Measurements from ENCODE around the gene OR14I1.

Gene OR14I1

GRCh38 chr1:248730507-248731335 lies 28.2 kb upstream of the OR14I1 start:
- Histone ChIP-seq H3K27me3 (ENCODE audit: control insufficient read depth, insufficient read depth, low read length) (no peaks in the 10 kb centered on the region), H3K27ac (no peak overlapping the region), H3K4me1 (no peaks in the 10 kb centered on the region), H3K9ac (no peak overlapping the region), H3K9me3 (ENCODE audit: control insufficient read depth, low read length) (no peaks in the 10 kb centered on the region), H3K36me3 (ENCODE audit: control insufficient read depth, insufficient read depth, low read length) (no peaks in the 10 kb centered on the region), H3K4me2 (ENCODE audit: low read length) (no peak overlapping the region), H3K79me2 (no peaks in the 10 kb centered on the region), H3K4me3 (ENCODE audit: low read depth, low read length) (no peak overlapping the region), H2AFZ (no peak overlapping the region)
- TF ChIP-seq CTCF (IDR thresholded peaks at IDR 0.05) = no peak

- Histone ChIP-seq H3K27me3 (ENCODE audit: control insufficient read depth, insufficient read depth, low read length) (no peaks in the 10 kb centered on the region), H3K4me1 (no peaks in the 10 kb centered on the region), H2AFZ (no peak overlapping the region), H3K36me3 (ENCODE audit: control insufficient read depth, insufficient read depth, low read length) (no peaks in the 10 kb centered on the region), H3K27ac (no peak overlapping the region), H3K79me2 (no peaks in the 10 kb centered on the region), H3K4me3 (ENCODE audit: low read depth, low read length) (no peak overlapping the region), H3K9ac (no peak overlapping the region), H3K4me2 (ENCODE audit: low read length) (no peak overlapping the region), H3K9me3 (ENCODE audit: control insufficient read depth, low read length) (no peaks in the 10 kb centered on the region)
- no peak for TF ChIP-seq CTCF (IDR thresholded peaks at IDR 0.05)
Measured at GRCh38 chr1:248714248-248714647, 11.7 kb upstream of the OR14I1 start.

GRCh38 chr1:248710305-248710900 lies 7.8 kb upstream of the OR14I1 start:
- H3K79me2 ChIP-seq = no peaks in the 10 kb centered on the region
- H3K4me1 ChIP-seq = no peaks in the 10 kb centered on the region
- no peak overlapping the region for H2AFZ ChIP-seq
- TF ChIP-seq CTCF (IDR thresholded peaks at IDR 0.05) = no peak
- no peak overlapping the region for H3K27ac ChIP-seq
- no peaks in the 10 kb centered on the region for H3K36me3 ChIP-seq (ENCODE audit: control insufficient read depth, insufficient read depth, low read length)
- no peak overlapping the region for H3K4me2 ChIP-seq (ENCODE audit: low read length)
- no peak overlapping the region for H3K4me3 ChIP-seq (ENCODE audit: low read depth, low read length)
- H3K9me3 ChIP-seq (ENCODE audit: control insufficient read depth, low read length) = no peaks in the 10 kb centered on the region
- no peak overlapping the region for H3K9ac ChIP-seq
- no peaks in the 10 kb centered on the region for H3K27me3 ChIP-seq (ENCODE audit: control insufficient read depth, insufficient read depth, low read length)

- Histone ChIP-seq H3K9me3 (ENCODE audit: control insufficient read depth, low read length) (no peaks in the 10 kb centered on the region), H3K9ac (no peak overlapping the region), H3K27me3 (ENCODE audit: control insufficient read depth, insufficient read depth, low read length) (no peaks in the 10 kb centered on the region), H3K4me2 (ENCODE audit: low read length) (no peak overlapping the region), H3K4me1 (no peaks in the 10 kb centered on the region), H2AFZ (no peak overlapping the region), H3K27ac (no peak overlapping the region), H3K4me3 (ENCODE audit: low read depth, low read length) (no peak overlapping the region), H3K79me2 (no peaks in the 10 kb centered on the region), H3K36me3 (ENCODE audit: control insufficient read depth, insufficient read depth, low read length) (no peaks in the 10 kb centered on the region)
- no peak for TF ChIP-seq CTCF (IDR thresholded peaks at IDR 0.05)
Measured at GRCh38 chr1:248704606-248705005, 2.0 kb upstream of the OR14I1 start.
